HepG2 (cell line): ENCODE data around the gene NRSN2. TPM values are rescaled to one million over a fixed set of nuclear protein-coding genes. Genes with fewer than 3 reads are reported as not detected.

Experiments
- DNMT1 ChIP-seq: sonication (generic); formaldehyde crosslinking; IDR thresholded peaks from 2 replicates; pipeline ENCODE4 v1.5.1; 2020; ENCODE audit warnings: mild to moderate bottlenecking, missing genetic modification reagents
- EP300 ChIP-seq, 3 experiments: sonication (generic) in 1 of 3; formaldehyde crosslinking in 1 of 3; IDR thresholded peaks; 2 replicates each; pipeline versions ENCODE4 v1.5.1 to v1.6.1; 2011 to 2020; ENCODE audit warnings: low read depth in 2 of 3, low read length in 2 of 3, borderline replicate concordance in 1 of 3, improper control_type of control experiment in 1 of 3, mild to moderate bottlenecking in 1 of 3, missing genetic modification reagents in 1 of 3, moderate library complexity in 1 of 3
- IRF2 ChIP-seq: IDR thresholded peaks from 2 replicates; pipeline ENCODE4 v1.6.1; 2018; ENCODE audit warnings: missing genetic modification reagents, missing compliant biosample characterization
- MIER2 ChIP-seq: IDR thresholded peaks from 2 replicates; pipeline ENCODE4 v1.6.1; 2016; ENCODE audit warnings: missing biosample characterization, missing genetic modification reagents
- PAWR ChIP-seq: sonication (generic); formaldehyde crosslinking; IDR thresholded peaks from 2 replicates; pipeline ENCODE4 v1.4.0; 2020; ENCODE audit warnings: missing genetic modification reagents, mild to moderate bottlenecking, borderline replicate concordance
- SALL2 ChIP-seq: sonication (generic); formaldehyde crosslinking; IDR thresholded peaks from 2 replicates; pipeline ENCODE4 v1.8.1; 2023; ENCODE audit warnings: mild to moderate bottlenecking, missing genetic modification reagents, inconsistent platforms
- SNAI1 ChIP-seq: sonication (generic); formaldehyde crosslinking; IDR thresholded peaks from 2 replicates; pipeline ENCODE4 v1.5.0; 2020; ENCODE audit warnings: mild to moderate bottlenecking, missing genetic modification reagents, borderline replicate concordance
- STAT5B ChIP-seq: sonication (generic); formaldehyde crosslinking; IDR thresholded peaks from 2 replicates; pipeline ENCODE4 v1.4.0; 2020; ENCODE audit warnings: missing genetic modification reagents
- ZBTB43 ChIP-seq: sonication (generic); formaldehyde crosslinking; conservative IDR thresholded peaks from 2 replicates; pipeline ENCODE4 v1.4.0; 2020; ENCODE audit warnings: missing genetic modification reagents
- ZMAT3 ChIP-seq: sonication (generic); formaldehyde crosslinking; conservative IDR thresholded peaks from 2 replicates; pipeline ENCODE4 v1.7.0; 2021; ENCODE audit warnings: missing genetic modification reagents
- ZNF101 ChIP-seq: sonication (generic); formaldehyde crosslinking; IDR thresholded peaks from 2 replicates; pipeline ENCODE4 v1.4.0; 2020; ENCODE audit warnings: mild to moderate bottlenecking, low read depth, missing genetic modification reagents, borderline replicate concordance
- ZNF335 ChIP-seq: sonication (generic); formaldehyde crosslinking; IDR thresholded peaks from 2 replicates; pipeline ENCODE4 v1.4.0; 2020; ENCODE audit warnings: missing genetic modification reagents
- ZNF550 ChIP-seq: sonication (generic); formaldehyde crosslinking; IDR thresholded peaks from 2 replicates; pipeline ENCODE4 v1.4.0; 2020; ENCODE audit warnings: mild to moderate bottlenecking, missing genetic modification reagents, borderline replicate concordance
- ZNF629 ChIP-seq: sonication (generic); formaldehyde crosslinking; conservative IDR thresholded peaks from 2 replicates; pipeline ENCODE4 v1.5.0; 2020; ENCODE audit warnings: missing genetic modification reagents
- ZNF691 ChIP-seq: sonication (generic); formaldehyde crosslinking; IDR thresholded peaks from 2 replicates; pipeline ENCODE4 v1.4.0; 2020; ENCODE audit warnings: missing genetic modification reagents, low read depth, mild to moderate bottlenecking, borderline replicate concordance
- ZNF720 ChIP-seq: sonication (generic); formaldehyde crosslinking; IDR thresholded peaks from 2 replicates; pipeline ENCODE4 v1.4.0; 2020; ENCODE audit warnings: missing genetic modification reagents
- ZNF740 ChIP-seq: sonication (generic); formaldehyde crosslinking; IDR thresholded peaks from 2 replicates; pipeline ENCODE4 v1.4.0; 2020; ENCODE audit warnings: missing genetic modification reagents
- ZNF761 ChIP-seq: sonication (generic); formaldehyde crosslinking; conservative IDR thresholded peaks from 2 replicates; pipeline ENCODE4 v1.4.0; 2020; ENCODE audit warnings: mild to moderate bottlenecking, missing genetic modification reagents
- ZSCAN12 ChIP-seq: sonication (generic); formaldehyde crosslinking; IDR thresholded peaks from 2 replicates; pipeline ENCODE4 v1.9.0; 2021; ENCODE audit warnings: mild to moderate bottlenecking, missing genetic modification reagents
- polyA plus RNA-seq, 8 experiments: library from polyadenylated mRNA; depleted of rRNA in 3 of 8; stranded (reverse) in 7 of 8; unstranded in 1 of 8; fragments of >200 nt; fragmentation: Illumina TruSeq in 4 of 8; extraction: Trizol in 4 of 8; gene quantifications; 2 replicates each; pipeline versions ENCODE4 v1.2.1 to v1.2.3, GENCODE V29; 2011 to 2016; ENCODE audit warnings: low read depth in 4 of 8, missing spikeins in 1 of 8, mixed read lengths in 1 of 8; ENCODE audit not compliant: insufficient read depth in 1 of 8
- total RNA-seq, 5 experiments: library from RNA; depleted of rRNA; stranded (reverse); fragments of >200 nt; fragmentation: Illumina TruSeq; extraction: Trizol; gene quantifications; 2 replicates each; pipeline ENCODE4 v1.2.3, GENCODE V29; 2016; ENCODE audit warnings: low read depth in 1 of 5
- TF ChIP-seq, protein P1 (sequence below): sonication (generic); formaldehyde crosslinking; IDR thresholded peaks from 2 replicates; pipeline ENCODE4 v1.4.0; 2020; ENCODE audit warnings: mild to moderate bottlenecking, missing genetic modification reagents
- TF ChIP-seq, protein P2 (sequence below): sonication (generic); formaldehyde crosslinking; IDR thresholded peaks from 2 replicates; pipeline ENCODE4 v1.5.1; 2020; ENCODE audit warnings: mild to moderate bottlenecking, missing genetic modification reagents, borderline replicate concordance

The NRSN2 gene
- total and polyA plus RNA-seq, 2 of the 13 experiments (the other 11 are each of a cell fraction or from before 2014, with no cell fraction given): 32.3 to 49.4 TPM

- TF ChIP-seq, protein P1, sequence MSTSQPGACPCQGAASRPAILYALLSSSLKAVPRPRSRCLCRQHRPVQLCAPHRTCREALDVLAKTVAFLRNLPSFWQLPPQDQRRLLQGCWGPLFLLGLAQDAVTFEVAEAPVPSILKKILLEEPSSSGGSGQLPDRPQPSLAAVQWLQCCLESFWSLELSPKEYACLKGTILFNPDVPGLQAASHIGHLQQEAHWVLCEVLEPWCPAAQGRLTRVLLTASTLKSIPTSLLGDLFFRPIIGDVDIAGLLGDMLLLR (CRISPR knock-in tag): peak; percentile 76; the same call in 1 of the 2 replicates
- TF ChIP-seq ZNF550 (CRISPR knock-in tag): no peak
- no peak for TF ChIP-seq ZNF720 (CRISPR knock-in tag)
- no peak for TF ChIP-seq ZNF629 (CRISPR knock-in tag)
- peak; percentile 55; the same call in 1 of the 2 replicates for TF ChIP-seq ZNF691
- TF ChIP-seq, protein P2, sequence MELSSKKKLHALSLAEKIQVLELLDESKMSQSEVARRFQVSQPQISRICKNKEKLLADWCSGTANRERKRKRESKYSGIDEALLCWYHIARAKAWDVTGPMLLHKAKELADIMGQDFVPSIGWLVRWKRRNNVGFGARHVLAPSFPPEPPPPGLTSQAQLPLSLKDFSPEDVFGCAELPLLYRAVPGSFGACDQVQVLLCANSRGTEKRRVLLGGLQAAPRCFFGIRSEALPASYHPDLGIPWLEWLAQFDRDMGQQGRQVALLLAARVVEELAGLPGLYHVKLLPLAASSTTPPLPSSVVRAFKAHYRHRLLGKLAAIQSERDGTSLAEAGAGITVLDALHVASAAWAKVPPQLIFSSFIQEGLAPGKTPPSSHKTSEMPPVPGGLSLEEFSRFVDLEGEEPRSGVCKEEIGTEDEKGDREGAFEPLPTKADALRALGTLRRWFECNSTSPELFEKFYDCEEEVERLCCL (CRISPR knock-in tag): no peak; the same call in 1 of the 2 replicates
- TF ChIP-seq ZNF761 (CRISPR knock-in tag): peak; percentile 82; the same call in 1 of the 2 replicates
- no peak; the same call in 1 of the 2 replicates for TF ChIP-seq ZNF335
- TF ChIP-seq PAWR (CRISPR knock-in tag): no peak; the same call in 1 of the 2 replicates
- peak; percentile 72 for TF ChIP-seq ZNF740 (CRISPR knock-in tag)
- TF ChIP-seq SALL2 (CRISPR knock-in tag): peak; percentile 97
- peak; percentile 75; the same call in 1 of the 2 replicates for TF ChIP-seq ZNF101 (CRISPR knock-in tag)
- peak; percentile 94; the same call in 1 of the 2 replicates for TF ChIP-seq ZBTB43 (CRISPR knock-in tag)
- TF ChIP-seq SNAI1 (CRISPR knock-in tag): peak; percentile 91; the same call in 1 of the 2 replicates
- no peak for TF ChIP-seq MIER2 (CRISPR knock-in tag)
- 0 out of 2 replicates have a peak, but pooled peaks have one; percentile 6 for TF ChIP-seq DNMT1
- TF ChIP-seq STAT5B (CRISPR knock-in tag): peak; percentile 90
- peak; percentile 64; the same call in 1 of the 2 replicates for TF ChIP-seq ZMAT3 (CRISPR knock-in tag)
- TF ChIP-seq EP300 (IDR thresholded peaks at IDR 0.05; ENCODE audit: low read depth in 2 of 2, low read length in 2 of 2): peak; percentile 65 to 84; a peak in 2 of 4 replicates
- peak; percentile 100 for TF ChIP-seq EP300 (CRISPR knock-in tag; IDR thresholded peaks at IDR 0.05; ENCODE audit: borderline replicate concordance)
- TF ChIP-seq ZSCAN12: peak; percentile 69; the same call in 1 of the 2 replicates
- TF ChIP-seq IRF2: peak; percentile 65
Measured at GRCh38 chr20:380763-381580, 34.1 kb downstream of the NRSN2 start (continued).
